Loucy (cell line): ENCODE data around the gene GNB1.

ENCODE experiments used
- H2AFZ ChIP-seq: fragments of 200-600 bp; sonication (generic); 2 replicates; pipeline ENCODE4 v1.6.0; 2016; ENCODE audit warnings: antibody characterized with exemption, mild to moderate bottlenecking, low read length, moderate library complexity
- H3F3A ChIP-seq: fragments of 200-600 bp; 2 replicates; pipeline ENCODE4 v1.6.0; 2016; ENCODE audit warnings: antibody characterized with exemption, low read depth, mild to moderate bottlenecking
- H3K27me3 ChIP-seq: fragments of 200-600 bp; sonication (generic); 2 replicates; pipeline ENCODE4 v1.6.1; 2014; ENCODE audit warnings: low read length, mild to moderate bottlenecking; ENCODE audit not compliant: insufficient read depth, poor library complexity, severe bottlenecking
- H3K36me3 ChIP-seq: fragments of 200-600 bp; sonication (generic); 2 replicates; pipeline ENCODE4 v1.6.1; 2016; ENCODE audit warnings: low read length; ENCODE audit not compliant: insufficient read depth
- H3K4me1 ChIP-seq: fragments of 200-600 bp; sonication (generic); 2 replicates; pipeline ENCODE4 v1.5.1; 2014; ENCODE audit warnings: low read length, mild to moderate bottlenecking; ENCODE audit not compliant: insufficient read depth, poor library complexity, severe bottlenecking
- H3K4me2 ChIP-seq: fragments of 200-600 bp; sonication (generic); 2 replicates; pipeline ENCODE4 v1.6.0; 2014; ENCODE audit warnings: antibody characterized with exemption, low read length, low read depth, mild to moderate bottlenecking; ENCODE audit not compliant: poor library complexity, severe bottlenecking
- H3K4me3 ChIP-seq: fragments of 200-600 bp; sonication (generic); 2 replicates; pipeline ENCODE4 v1.5.1; 2014; ENCODE audit warnings: low read length, mild to moderate bottlenecking, mixed read lengths; ENCODE audit not compliant: poor library complexity, severe bottlenecking
- H3K79me2 ChIP-seq: fragments of 200-600 bp; sonication (generic); 2 replicates; pipeline ENCODE4 v1.6.1; 2014; ENCODE audit warnings: low read length; ENCODE audit not compliant: insufficient read depth
- H3K9ac ChIP-seq: fragments of 200-600 bp; sonication (generic); 2 replicates; pipeline ENCODE4 v1.6.0; 2014; ENCODE audit warnings: mild to moderate bottlenecking, low read depth, low read length, moderate library complexity; ENCODE audit not compliant: poor library complexity, severe bottlenecking
- H3K9me2 ChIP-seq: fragments of 200-600 bp; sonication (generic); replicated peaks from 2 replicates; pipeline ENCODE4 v1.6.1; 2016; ENCODE audit warnings: low read depth, low read length, mixed read lengths
- H3K9me3 ChIP-seq: fragments of 200-600 bp; sonication (generic); 2 replicates; pipeline ENCODE4 v1.6.1; 2014; ENCODE audit warnings: mild to moderate bottlenecking, antibody characterized with exemption, low read length, low read depth; ENCODE audit not compliant: insufficient read depth
- H4K20me1 ChIP-seq: fragments of 200-600 bp; sonication (generic); 2 replicates; pipeline ENCODE4 v1.6.0; 2014; ENCODE audit warnings: antibody characterized with exemption, low read length, mild to moderate bottlenecking; ENCODE audit not compliant: insufficient read depth, poor library complexity, severe bottlenecking
- CTCF ChIP-seq: fragments of 200-600 bp; sonication (generic); conservative IDR thresholded peaks from 2 replicates; pipeline ENCODE4 v1.5.1; 2014; ENCODE audit warnings: mild to moderate bottlenecking, antibody characterized with exemption, low read length
- EZH2phosphoT487 ChIP-seq: fragments of 200-600 bp; IDR thresholded peaks from 2 replicates; pipeline ENCODE4 v1.6.1; 2018; ENCODE audit warnings: antibody characterized with exemption, mild to moderate bottlenecking, moderate library complexity, borderline replicate concordance

GNB1 gene

GRCh38 chr1:1780598-1781525 lies 110.0 kb downstream of the GNB1 start:
- Histone ChIP-seq H3F3A (peaks cover 3% of the 10 kb centered on the region; the same call in 1 of the 2 replicates), H3K4me1 (peaks cover 36% of the 10 kb centered on the region), H4K20me1 (peaks cover 3% of the 10 kb centered on the region), H2AFZ (no peak overlapping the region), H3K4me2 (peak overlapping the region; percentile 40), H3K9me3 (no peaks in the 10 kb centered on the region), H3K9me2 (no peaks in the 10 kb centered on the region), H3K79me2 (peaks cover 23% of the 10 kb centered on the region), H3K27me3 (peaks cover 4% of the 10 kb centered on the region), H3K4me3 (no peak overlapping the region), H3K9ac (peak overlapping the region; percentile 71), H3K36me3 (peaks cover 13% of the 10 kb centered on the region; the same call in 1 of the 2 replicates)
- TF ChIP-seq CTCF (no peak), EZH2phosphoT487 (no peak)

DNA sequence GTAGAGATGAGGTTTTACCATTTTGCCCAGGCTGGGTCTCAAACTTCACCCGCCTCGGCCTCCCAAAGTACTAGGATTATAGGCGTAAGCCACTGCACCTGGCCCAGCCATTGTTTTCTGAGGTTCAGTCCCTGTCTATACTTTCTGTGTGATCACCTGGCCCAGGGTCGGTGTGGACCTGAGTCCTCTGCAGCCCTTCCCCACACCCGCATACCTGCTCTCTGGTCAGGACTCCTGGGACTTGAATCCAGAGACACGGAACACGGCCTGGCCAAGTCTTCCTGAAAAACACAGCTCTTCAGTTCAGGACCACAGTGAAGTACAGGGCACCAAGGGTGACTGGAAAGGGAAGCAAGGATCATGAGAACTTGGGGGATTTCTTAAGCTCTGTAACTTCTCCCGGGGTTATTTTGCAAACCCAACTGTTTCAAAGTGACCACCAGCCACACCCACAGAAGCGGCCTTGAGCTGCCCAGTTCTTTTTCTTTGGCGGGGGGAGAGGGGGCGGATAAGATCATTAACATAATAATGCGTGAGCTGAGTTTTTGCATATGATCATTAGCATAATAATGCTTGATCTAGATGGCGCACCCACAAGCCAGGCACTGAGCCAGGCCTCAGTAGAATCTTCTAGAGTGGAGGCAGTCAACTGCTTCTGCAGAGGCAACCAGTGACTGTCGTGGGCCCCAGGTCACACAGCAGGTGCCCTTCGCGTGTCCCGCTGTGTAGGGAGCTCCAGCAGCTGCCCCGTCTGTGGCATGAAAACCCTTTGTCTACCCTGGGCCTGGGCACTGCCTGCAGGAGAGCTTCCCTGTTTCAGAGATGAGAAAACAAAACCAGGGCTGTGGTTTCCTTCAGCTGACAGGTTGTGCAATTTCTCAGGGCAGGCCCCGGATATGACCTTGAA lies 110.9 kb downstream of the GNB1 start:
- Histone ChIP-seq H3K27me3 (peaks cover 4% of the 10 kb centered on the region), H3K4me3 (no peak overlapping the region), H3K9me3 (no peaks in the 10 kb centered on the region), H3K9ac (peak overlapping the region; percentile 71), H3K79me2 (peaks cover 32% of the 10 kb centered on the region), H4K20me1 (no peaks in the 10 kb centered on the region), H3K9me2 (no peaks in the 10 kb centered on the region), H2AFZ (no peak overlapping the region), H3F3A (peaks cover 3% of the 10 kb centered on the region; the same call in 1 of the 2 replicates), H3K4me2 (peak overlapping the region; percentile 40), H3K4me1 (peaks cover 45% of the 10 kb centered on the region), H3K36me3 (peaks cover 4% of the 10 kb centered on the region; the same call in 1 of the 2 replicates)
- TF ChIP-seq EZH2phosphoT487 (no peak), CTCF (no peak)

DNA sequence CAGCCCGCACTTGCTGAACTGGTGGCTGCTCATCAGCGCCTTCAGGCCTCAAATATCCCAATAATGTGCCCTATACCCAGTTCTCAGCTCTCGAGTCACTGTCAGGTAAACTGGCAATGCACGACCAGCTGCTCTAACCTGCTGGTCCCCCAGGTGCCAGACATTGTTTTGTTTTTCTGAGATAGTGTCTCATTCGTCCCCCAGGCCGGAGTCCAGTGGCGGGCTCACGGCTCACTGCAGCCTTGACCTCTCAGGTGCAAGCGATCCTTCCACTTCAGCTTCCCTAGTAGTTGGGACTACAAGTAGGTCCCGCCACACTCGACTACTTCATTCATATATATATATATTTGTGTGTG lies 111.6 kb downstream of the GNB1 start:
- peaks cover 4% of the 10 kb centered on the region for H3K27me3 ChIP-seq
- H3F3A ChIP-seq: peaks cover 3% of the 10 kb centered on the region; the same call in 1 of the 2 replicates
- peak overlapping the region; percentile 71 for H3K9ac ChIP-seq
- H4K20me1 ChIP-seq: no peaks in the 10 kb centered on the region
- H3K9me2 ChIP-seq: no peaks in the 10 kb centered on the region
- H3K9me3 ChIP-seq: no peaks in the 10 kb centered on the region
- H3K4me3 ChIP-seq: peak overlapping the region; percentile 86
- H3K36me3 ChIP-seq: no peaks in the 10 kb centered on the region
- no peak overlapping the region for H2AFZ ChIP-seq
- H3K79me2 ChIP-seq: peaks cover 39% of the 10 kb centered on the region
- TF ChIP-seq CTCF (no peak), EZH2phosphoT487 (no peak)
- peak overlapping the region; percentile 75 for H3K4me2 ChIP-seq
- peaks cover 46% of the 10 kb centered on the region for H3K4me1 ChIP-seq
